Effector CD4-positive, alpha-beta T cell (primary cell): ENCODE data around the gene OCA2.

Experiments
- DNase-seq: peaks from one replicate; pipeline ENCODE4 v3.0.0-alpha.2; 2020

The OCA2 gene

GRCh38 chr15:28118531-28118930 is 19.4 kb upstream of the OCA2 start:
- DNase-seq: no peak

- no peak for DNase-seq
Measured at GRCh38 chr15:28118083-28118482, 19.0 kb upstream of the OCA2 start.

DNA sequence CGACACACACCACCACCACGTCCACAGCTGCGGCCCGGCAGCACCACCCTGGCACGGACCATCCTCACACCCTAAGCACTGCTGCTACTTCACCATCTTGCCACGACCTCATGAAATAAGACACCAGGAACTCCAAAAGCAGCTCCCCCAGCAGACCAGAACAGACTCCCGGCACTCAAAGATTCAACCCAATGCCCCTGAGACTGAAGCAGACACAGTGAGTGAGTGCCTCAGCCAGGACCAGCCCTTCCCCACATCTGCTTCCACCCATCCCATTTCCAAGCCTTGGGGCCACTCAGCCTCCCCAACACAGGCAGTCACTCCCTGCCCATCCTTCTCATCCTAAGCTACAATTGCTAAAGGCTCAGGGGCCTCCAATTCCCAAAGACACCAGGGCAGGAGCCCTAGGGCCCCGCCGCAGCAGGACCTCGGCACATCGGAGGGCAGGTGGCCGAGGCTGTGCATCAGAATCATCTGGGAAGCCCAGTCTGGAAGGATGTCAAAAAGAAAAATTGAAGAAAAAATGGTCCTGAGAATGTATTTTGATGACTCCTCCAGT is 18.4 kb upstream of the OCA2 start:
- no peak for DNase-seq

DNA sequence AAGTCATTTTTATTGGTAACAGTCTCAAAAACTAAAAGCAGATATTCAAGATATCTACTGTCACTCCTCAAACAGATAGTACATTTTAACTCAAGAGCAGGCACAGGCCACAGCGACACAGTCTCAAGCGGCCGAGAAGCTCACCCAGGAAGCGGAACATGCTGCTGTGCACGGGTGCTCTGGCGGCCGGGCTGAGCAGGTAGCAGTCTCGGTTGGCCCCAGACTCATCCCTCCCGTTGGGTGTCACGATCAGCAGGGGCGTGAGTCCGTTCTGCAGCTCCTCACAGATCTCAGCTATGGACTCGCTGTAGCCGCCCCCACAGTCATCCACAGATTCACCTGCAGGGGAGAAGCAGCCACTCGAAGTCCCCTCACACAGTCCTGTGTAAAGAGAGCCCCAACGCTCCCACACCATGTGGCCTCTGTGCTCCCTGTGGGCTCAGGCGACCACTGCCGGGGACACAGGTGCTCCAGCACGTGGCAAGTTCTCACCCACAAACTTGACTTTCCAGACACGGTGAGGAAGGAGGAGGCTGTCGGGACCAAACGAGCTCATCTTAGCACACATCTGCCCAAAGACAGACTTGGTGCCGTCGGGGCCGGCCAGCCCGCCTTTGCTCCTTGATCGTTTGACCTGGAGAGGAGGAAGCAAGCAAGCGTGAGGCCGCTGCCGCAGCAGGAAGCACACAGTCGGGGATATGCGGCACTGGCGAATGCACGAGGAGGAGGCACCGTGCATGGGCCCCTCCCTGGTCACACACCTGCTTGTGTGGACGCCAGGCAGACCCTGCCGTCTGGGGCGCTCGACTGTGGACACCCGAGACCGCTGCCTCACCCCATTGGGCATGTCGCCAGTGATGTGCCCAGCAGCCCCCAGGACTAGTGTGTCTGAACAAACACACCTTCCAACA is 17.7 kb upstream of the OCA2 start:
- no peak for DNase-seq

DNA sequence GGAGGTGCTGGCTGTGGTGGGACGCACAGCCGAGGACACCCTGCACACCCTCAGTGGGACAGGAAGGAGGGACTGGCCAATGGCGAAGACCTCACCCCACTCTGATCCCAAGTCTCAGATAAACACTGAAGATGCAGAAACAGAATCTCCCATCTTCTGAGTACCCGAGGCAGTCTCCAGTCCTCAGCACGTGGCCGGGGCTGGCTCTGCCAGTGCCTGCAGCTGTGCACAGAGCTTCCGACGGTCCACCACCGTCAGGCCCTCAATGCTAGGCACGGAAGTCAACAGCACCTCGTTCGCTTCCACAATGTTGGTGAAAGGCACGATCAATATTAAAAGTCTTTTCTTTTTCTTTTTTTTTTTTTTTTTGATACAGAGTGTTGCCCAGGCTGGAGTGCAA is 16.8 kb upstream of the OCA2 start:
- DNase-seq: no peak

DNA sequence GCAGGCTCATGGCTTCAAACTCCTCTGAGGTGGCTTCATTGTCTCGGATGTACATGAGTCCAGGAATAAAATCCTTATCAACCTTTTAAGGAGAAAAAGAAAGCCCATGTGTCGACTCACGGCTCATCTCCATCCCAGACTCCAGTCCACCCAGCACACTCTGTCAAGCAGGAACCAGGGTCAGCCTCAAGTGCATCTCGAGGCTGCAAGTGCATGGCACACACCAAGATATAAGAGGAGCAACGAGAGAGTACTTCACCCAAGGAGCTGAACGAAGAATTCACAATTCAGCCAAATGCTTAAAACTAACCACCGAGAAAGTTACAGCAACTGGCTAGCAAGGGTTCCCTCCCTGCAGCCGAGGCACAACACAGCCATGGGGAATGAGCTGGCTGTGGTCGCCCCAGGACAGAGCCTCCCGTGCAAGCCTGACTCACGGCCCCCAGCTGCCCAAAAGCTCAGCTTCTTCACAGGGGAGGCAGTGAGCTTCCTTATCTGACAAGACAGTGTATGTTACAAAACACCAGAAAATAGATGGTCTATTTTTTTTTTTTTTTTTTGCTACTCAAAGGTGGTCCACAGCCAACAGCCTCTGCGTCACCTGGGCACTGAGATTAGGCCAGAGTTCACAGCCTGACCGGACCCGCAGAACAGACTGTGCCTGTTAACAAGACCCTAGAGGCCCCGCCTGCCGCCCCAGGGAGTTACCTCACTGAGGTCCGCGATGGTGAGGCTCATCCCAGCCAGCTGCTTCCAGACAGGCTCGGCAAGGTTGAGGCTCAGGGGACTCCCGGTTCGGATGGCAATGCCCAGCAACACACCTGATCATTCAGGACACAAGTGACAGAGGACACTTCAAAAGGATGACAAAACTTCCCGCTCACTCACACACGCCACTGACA is 15.9 kb upstream of the OCA2 start:
- DNase-seq: no peak

DNA sequence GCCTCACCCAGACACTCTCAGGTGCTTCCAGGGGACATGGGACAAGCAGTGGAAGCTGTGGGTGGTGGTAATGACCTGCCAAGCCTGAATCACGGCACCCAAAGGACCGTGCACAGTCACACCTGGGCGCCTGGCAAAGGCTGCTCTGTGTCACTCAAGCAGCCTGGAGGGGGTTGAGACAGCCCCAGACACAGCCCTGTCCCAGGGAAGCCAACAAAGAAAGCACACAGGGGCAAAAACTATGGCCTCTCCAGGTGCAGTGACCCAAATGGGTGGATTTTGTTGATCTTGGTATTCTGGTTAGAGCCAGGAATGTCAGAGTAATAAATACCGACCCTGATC is 15.0 kb upstream of the OCA2 start:
- no peak for DNase-seq

GRCh38 chr15:28113394-28114113 is 14.4 kb upstream of the OCA2 start:
- DNase-seq: no peak

GRCh38 chr15:28112962-28113361 is 13.8 kb upstream of the OCA2 start:
- DNase-seq: no peak

DNA sequence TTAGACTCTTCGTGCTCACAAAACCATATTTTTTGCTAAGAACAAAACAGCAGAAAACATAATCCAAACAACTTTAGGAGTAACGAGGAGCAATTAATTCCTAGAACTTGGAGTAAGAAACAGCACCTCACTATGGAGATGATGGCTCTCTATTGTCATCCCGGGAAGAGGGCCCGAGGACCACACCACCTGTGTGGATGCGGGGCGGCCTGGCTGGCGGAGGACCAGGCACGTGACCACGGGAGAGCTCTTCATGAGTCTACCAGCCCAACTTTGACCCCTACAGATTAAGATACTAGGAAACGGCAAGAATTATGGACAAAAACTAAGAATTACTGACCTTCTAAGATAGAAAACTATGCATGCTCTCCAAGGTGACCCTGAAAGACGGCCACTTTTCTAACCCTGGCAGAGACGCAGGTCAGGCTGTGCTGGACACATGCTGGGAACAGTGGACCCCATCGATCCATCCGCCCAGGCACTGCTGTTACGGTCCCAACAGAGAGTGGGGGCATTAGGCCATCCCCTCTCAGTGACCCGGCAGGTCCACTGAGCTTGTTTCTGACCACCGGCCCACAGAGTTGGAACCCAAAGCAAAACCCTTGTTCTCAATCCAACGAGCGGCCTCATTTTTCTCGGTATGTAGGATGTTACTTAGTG is 13.1 kb upstream of the OCA2 start:
- no peak for DNase-seq

DNA sequence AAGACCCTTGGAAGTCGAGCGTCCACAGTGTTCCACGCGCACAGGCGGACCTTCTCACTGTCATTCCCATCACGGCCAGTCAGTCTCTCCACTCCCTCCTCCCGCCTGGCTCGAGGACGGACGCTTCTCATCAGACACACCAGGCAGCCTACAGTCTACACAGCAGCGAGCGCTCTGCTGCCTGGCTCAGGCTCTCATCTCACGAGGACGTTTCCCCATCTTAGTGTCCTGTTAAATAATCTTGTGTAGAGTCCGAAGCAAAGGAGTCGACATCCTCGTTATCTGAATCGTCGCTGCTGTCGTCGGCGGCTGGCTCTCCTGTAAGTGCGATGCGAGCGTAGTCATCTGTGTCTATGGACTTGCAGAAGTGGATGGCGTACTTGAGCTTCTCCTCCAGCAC is 12.4 kb upstream of the OCA2 start:
- no peak for DNase-seq

GRCh38 chr15:28110481-28110881 is 11.4 kb upstream of the OCA2 start:
- DNase-seq: no peak

- DNase-seq: no peak
Measured at GRCh38 chr15:28109626-28110455, 10.7 kb upstream of the OCA2 start.

GRCh38 chr15:28107904-28108275 is 8.8 kb upstream of the OCA2 start:
- no peak for DNase-seq

DNA sequence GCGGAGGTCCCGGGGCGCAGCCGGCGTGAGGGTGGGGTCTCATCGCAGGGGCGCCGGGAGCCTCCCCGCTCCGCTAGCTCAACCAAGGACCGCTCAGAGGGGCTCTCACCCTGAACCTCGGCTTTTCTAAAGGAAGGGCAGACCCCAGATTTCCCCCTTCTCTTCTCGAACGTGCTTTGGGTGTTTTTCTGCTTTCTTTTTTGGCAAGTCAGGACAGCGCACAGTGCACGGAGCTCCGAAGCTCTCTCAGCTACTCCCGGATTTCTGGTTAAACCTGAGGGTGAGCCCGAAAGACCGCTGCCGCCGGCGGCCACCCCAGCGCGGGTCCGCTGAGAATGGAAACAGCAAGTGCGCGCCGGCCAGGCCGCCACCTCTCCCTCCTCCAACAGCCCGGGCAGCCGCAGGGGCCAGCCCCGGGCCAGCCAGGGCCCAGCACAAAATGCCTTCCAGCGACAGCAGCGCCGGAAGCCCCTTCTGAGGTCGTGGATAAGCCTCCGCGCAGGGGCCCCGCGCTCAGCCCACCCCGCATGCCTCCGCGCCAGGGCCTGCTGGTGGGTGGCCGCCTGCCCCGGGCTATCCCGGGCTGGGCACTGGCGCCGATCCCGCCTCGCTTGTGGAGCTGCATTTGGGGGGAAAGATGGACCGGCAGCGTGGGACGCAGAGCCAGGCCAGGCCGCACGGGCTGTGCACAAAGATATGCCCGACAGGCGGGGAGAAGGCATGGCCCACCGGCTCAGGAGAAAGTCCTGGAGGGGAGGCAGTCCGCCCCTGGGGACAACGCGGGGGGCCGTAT is 8.2 kb upstream of the OCA2 start:
- no peak for DNase-seq

DNA sequence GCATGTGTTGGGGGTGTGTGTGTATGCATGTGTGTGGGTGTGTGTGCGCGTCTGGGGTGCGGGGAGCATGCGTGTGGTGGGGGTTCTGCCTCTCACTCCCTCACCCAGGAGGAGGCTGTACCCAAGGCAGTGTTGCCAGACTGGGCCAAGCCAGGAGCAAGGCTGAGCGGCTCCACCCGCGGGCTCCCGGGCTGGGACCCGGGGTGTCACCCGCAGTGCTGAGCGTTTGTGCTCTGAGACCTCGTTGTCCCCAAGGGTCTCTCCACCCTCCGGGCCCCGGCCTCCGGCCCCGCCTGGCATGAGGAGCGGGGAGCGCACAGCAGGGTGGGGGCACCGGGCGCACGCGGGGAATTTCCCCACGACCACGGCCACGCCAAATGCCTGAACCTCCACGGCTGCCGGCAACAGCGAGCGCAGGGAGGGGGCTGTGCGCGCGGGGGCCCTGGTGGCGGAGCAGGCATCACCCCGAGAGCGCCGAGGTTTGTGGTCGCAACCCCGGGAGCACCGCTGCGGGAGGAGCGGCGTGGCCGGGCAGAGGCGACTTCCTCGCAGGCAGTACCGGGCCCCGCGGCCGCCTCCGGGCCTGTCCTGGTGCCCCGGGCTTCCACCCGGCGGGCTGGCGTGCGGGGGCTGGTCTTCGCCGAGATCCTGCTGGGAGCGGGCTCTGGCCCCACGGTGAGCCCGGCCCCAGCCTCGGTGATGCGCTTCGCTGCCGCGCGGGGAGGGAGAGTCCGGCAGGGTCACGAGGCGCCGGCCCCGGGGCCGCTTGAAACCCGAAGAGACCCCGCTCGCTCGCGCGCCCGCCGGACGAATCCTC is 7.4 kb upstream of the OCA2 start:
- no peak for DNase-seq

- no peak for DNase-seq
Measured at GRCh38 chr15:28105793-28106192, 6.7 kb upstream of the OCA2 start.

DNA sequence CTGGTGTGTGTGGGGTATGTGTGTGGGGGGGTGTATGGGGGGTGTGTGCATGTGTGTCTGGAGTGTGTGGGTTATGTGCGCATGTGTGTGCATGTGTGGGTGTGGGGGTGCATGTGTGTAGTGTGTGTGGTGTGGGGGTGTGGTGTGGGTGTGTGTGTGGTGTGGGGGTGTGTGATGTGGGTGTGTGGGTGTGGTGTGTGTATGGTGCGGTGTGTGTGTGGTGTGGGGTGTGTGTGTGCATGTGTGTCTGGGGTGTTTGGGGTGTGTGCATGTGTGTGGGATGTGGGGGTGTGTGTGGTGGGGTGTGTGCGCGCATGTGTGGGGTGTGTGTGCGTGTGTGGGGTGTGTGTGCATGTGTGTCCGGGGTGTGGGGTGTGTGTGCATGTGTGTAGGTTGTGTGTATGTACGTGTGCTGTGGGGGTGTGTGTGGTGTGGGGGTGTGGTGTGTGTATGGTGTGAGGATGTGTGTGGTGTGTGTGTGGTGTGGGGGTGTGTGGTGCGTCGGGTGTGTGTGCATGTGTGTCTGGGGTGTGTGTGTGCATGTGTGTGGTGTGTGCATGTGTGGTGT is 6.2 kb upstream of the OCA2 start:
- no peak for DNase-seq

- no peak for DNase-seq
Measured at GRCh38 chr15:28104326-28104725, 5.2 kb upstream of the OCA2 start.
